PC-3 (cell line): ENCODE results near the gene GPC5. TPM values are rescaled to one million over a fixed set of nuclear protein-coding genes. Genes with fewer than 3 reads are reported as not detected.

Source experiments
- ATAC-seq: fragments of 200-7000 bp; cut with Tn5 transposase; 2 replicates; pipeline ENCODE4 v1.9.1; 2020; ENCODE audit warnings: mild to moderate bottlenecking, moderate library complexity
- BruUV-seq: library from RNA; stranded (reverse); fragments of 400-500 nt; replicated peaks from 2 replicates; lab custom pipeline; 2021; lab: Mats Ljungman, UMichigan
- CTCF ChIA-PET: fragments of 300-600 bp; sonication (Branson Sonifier 250); formaldehyde crosslinking; loops from one replicate; lab custom pipeline; 2022; ENCODE audit warnings: antibody characterized with exemption; lab: Charles Lee
- POLR2A ChIA-PET: fragments of 300-600 bp; sonication (Branson Sonifier 250); formaldehyde crosslinking; loops from one replicate; lab custom pipeline; 2022; ENCODE audit warnings: antibody characterized with exemption; ENCODE audit not compliant: unreplicated experiment; lab: Charles Lee
- DNase-seq: peaks from one replicate; pipeline ENCODE4 v3.0.0-alpha.2; 2015
- H2AFZ ChIP-seq: fragments of 300-600 bp; sonication (generic); 2 replicates; pipeline ENCODE4 v1.6.0; 2016; ENCODE audit warnings: antibody characterized with exemption, low read length
- H3F3A ChIP-seq: fragments of 300-600 bp; sonication (generic); one replicate; pipeline ENCODE4 v1.6.0; 2017; ENCODE audit warnings: antibody characterized with exemption, low read length, control low read depth, mild to moderate bottlenecking; ENCODE audit not compliant: unreplicated experiment
- H3K27ac ChIP-seq: fragments of 300-600 bp; sonication (generic); 2 replicates; pipeline ENCODE4 v1.5.1; 2016; ENCODE audit warnings: mild to moderate bottlenecking, low read length
- H3K27me3 ChIP-seq: fragments of 300-600 bp; sonication (generic); 2 replicates; pipeline ENCODE4 v1.6.1; 2016; ENCODE audit warnings: low read length, mixed read lengths
- H3K36me3 ChIP-seq: fragments of 300-600 bp; sonication (generic); 2 replicates; pipeline ENCODE4 v1.6.1; 2016; ENCODE audit warnings: low read depth, mixed run types, low read length, mixed read lengths
- H3K4me1 ChIP-seq: fragments of 300-600 bp; sonication (generic); 2 replicates; pipeline ENCODE4 v1.5.1; 2016; ENCODE audit warnings: low read length; ENCODE audit not compliant: insufficient read depth
- H3K4me2 ChIP-seq: fragments of 300-600 bp; sonication (generic); 2 replicates; pipeline ENCODE4 v1.6.0; 2016; ENCODE audit warnings: low read length
- H3K4me3 ChIP-seq: fragments of 300-600 bp; sonication (generic); 2 replicates; pipeline ENCODE4 v1.5.1; 2016; ENCODE audit warnings: mild to moderate bottlenecking, low read length, mixed read lengths
- H3K79me2 ChIP-seq: fragments of 300-600 bp; sonication (generic); 2 replicates; pipeline ENCODE4 v1.6.1; 2017; ENCODE audit warnings: low read length, mixed read lengths
- H3K9ac ChIP-seq: fragments of 300-600 bp; sonication (generic); 2 replicates; pipeline ENCODE4 v1.6.0; 2016; ENCODE audit warnings: mild to moderate bottlenecking, low read length
- H3K9me2 ChIP-seq: fragments of 300-600 bp; sonication (generic); replicated peaks from 2 replicates; pipeline ENCODE4 v1.6.1; 2016; ENCODE audit warnings: mixed run types, low read length, mixed read lengths
- H3K9me3 ChIP-seq: fragments of 300-600 bp; sonication (generic); 2 replicates; pipeline ENCODE4 v1.6.1; 2016; ENCODE audit warnings: low read length, mixed read lengths
- H4K20me1 ChIP-seq: fragments of 300-600 bp; sonication (generic); 2 replicates; pipeline ENCODE4 v1.6.1; 2016; ENCODE audit warnings: low read length, mixed read lengths
- CTCF ChIP-seq: fragments of 300-600 bp; sonication (generic); conservative IDR thresholded peaks from 2 replicates; pipeline ENCODE4 v1.5.1; 2017; ENCODE audit warnings: antibody characterized with exemption, low read depth, mild to moderate bottlenecking, low read length
- EZH2 ChIP-seq: fragments of 300-600 bp; sonication (generic); IDR thresholded peaks from one replicate; pipeline ENCODE4 v1.6.1; 2017; ENCODE audit warnings: antibody characterized with exemption, mild to moderate bottlenecking, low read length; ENCODE audit not compliant: unreplicated experiment
- EZH2phosphoT487 ChIP-seq: fragments of 300-600 bp; sonication (generic); IDR thresholded peaks from 2 replicates; pipeline ENCODE4 v1.6.1; 2018; ENCODE audit warnings: mild to moderate bottlenecking, antibody characterized with exemption, low read length, borderline replicate concordance
- intact Hi-C: fragments of 100-400 bp; cut with micrococcal nuclease; formaldehyde crosslinking; loops from 2 replicates; pipeline ENCODE4 v1.9.0; 2023
- total RNA-seq: library from RNA; depleted of rRNA; stranded (reverse); fragments of >200 nt; gene quantifications from 2 replicates; pipeline ENCODE4 v1.2.3, GENCODE V29; 2014

The GPC5 gene
- total RNA-seq, 1 experiment from 2014 or later, result not detected

DNA sequence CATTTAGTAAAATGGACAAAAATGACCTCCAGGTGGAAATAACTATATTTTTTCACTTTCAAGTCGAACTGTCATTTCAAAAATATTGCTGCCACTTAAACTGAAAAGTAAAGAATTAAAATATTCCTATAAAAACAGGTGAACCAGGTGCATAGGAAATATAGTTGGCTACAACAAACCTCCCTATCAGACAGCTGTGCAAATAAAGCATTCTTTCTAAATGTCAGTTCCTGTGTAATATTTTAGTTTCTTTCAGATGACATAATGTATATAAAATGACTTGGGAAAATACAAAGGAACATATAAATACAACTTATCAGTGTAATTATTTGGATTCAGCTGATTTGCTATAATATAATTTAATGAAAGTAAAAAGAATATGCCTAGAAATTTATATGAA is 1424.6 kb downstream of the GPC5 start:
- Histone ChIP-seq H2AFZ (no peak overlapping the region), H3K79me2 (no peaks in the 10 kb centered on the region), H3K36me3 (no peaks in the 10 kb centered on the region), H3K27me3 (no peaks in the 10 kb centered on the region), H3K9ac (no peak overlapping the region), H3F3A (no peaks in the 10 kb centered on the region), H3K9me3 (no peaks in the 10 kb centered on the region), H3K9me2 (no peaks in the 10 kb centered on the region), H3K4me1 (no peaks in the 10 kb centered on the region), H3K4me3 (no peak overlapping the region), H3K4me2 (no peak overlapping the region), H3K27ac (no peak overlapping the region), H4K20me1 (no peaks in the 10 kb centered on the region)
- BruUV-seq, result no TSS peak
- ChIA-PET CTCF (no interaction called here), POLR2A (no interaction called here)
- DNase-seq, result no peak
- ATAC-seq, result no peak
- TF ChIP-seq EZH2, result no peak
- no peak for TF ChIP-seq EZH2phosphoT487
- TF ChIP-seq CTCF, result no peak
- intact Hi-C loops, result no loop called here

DNA sequence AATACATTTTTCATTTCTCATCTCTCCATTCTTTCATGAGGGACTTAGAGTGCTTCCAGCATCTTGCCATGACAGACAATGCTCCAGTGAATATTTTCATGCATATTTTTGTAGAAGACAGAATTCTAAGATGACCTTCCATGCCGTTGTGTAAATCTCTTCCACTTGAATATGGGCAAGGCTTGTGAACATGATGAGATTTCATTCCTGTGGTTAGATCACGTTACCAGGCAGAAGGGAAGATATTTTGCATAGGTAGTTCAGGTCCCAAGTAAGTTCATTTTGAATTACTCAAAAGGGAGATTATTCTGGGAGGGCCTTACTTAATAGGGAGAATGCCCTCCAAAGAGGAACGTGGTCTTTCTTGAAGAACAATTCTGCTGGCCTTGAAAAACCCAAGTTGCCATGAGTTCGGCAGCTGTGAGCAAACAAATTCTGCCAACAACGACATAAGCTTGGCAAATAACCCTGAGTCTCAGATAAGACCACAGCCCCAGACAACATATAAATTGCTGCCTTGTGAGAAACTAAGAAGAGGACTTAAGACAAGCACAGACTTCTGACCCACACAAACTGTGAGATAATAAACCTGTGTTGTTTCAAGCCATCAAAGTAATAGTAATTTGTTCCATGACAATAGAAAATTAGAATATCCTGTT is 1427.6 kb downstream of the GPC5 start:
- H3K27me3 ChIP-seq, result no peaks in the 10 kb centered on the region
- ATAC-seq (no peak), DNase-seq (no peak)
- H4K20me1 ChIP-seq, result no peaks in the 10 kb centered on the region
- H3K4me3 ChIP-seq, result no peak overlapping the region
- ChIA-PET CTCF (no interaction called here), POLR2A (no interaction called here)
- H3K9ac ChIP-seq, result no peak overlapping the region
- no peaks in the 10 kb centered on the region for H3K79me2 ChIP-seq
- TF ChIP-seq EZH2, result no peak
- H3K9me2 ChIP-seq, result no peaks in the 10 kb centered on the region
- no TSS peak for BruUV-seq
- H3K27ac ChIP-seq, result no peak overlapping the region
- no peaks in the 10 kb centered on the region for H3F3A ChIP-seq
- no peaks in the 10 kb centered on the region for H3K9me3 ChIP-seq
- no peaks in the 10 kb centered on the region for H3K4me1 ChIP-seq
- H2AFZ ChIP-seq, result no peak overlapping the region
- no peak overlapping the region for H3K4me2 ChIP-seq
- H3K36me3 ChIP-seq, result no peaks in the 10 kb centered on the region
- intact Hi-C loops, result no loop called here

DNA sequence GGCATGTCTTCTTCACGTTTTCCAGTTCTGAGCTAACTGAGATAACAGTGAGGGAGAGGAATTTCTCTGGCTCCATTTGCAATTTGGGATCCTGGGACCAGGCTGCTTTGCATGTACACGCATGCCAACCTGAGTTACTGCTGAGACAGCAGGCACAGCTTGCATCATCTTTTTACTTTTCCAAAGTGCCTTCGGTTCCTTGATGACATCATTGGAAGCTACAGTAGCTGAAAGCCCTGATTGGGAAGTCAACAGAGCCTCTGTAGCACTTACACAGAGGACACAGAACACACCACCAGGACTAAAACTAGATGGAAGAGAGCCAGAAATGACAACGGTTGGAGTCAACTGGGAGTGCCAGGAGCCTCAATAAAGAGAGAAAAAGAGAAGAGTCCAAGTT is 1429.1 kb downstream of the GPC5 start:
- Histone ChIP-seq H3F3A (no peaks in the 10 kb centered on the region), H3K79me2 (no peaks in the 10 kb centered on the region), H3K9me3 (no peaks in the 10 kb centered on the region), H3K36me3 (no peaks in the 10 kb centered on the region), H3K4me2 (no peak overlapping the region), H3K27ac (no peak overlapping the region), H3K4me3 (no peak overlapping the region), H3K4me1 (no peaks in the 10 kb centered on the region), H3K9me2 (no peaks in the 10 kb centered on the region), H3K27me3 (no peaks in the 10 kb centered on the region), H3K9ac (no peak overlapping the region), H2AFZ (no peak overlapping the region), H4K20me1 (no peaks in the 10 kb centered on the region)
- BruUV-seq, result no TSS peak
- DNase-seq (no peak), ATAC-seq (no peak)
- ChIA-PET CTCF (no interaction called here), POLR2A (no interaction called here)
- intact Hi-C loops, result no loop called here
- TF ChIP-seq EZH2 (no peak), EZH2phosphoT487 (no peak), CTCF (no peak)
